AG09309 (cell line): ENCODE results near the gene WASF2.

Source experiments
- DNase-seq: peaks from one replicate; pipeline ENCODE4 v3.0.0-alpha.2; 2010; ENCODE audit warnings: low read depth
- H3K4me3 ChIP-seq: 2 replicates; pipeline ENCODE4 v1.5.1; 2011; ENCODE audit warnings: mild to moderate bottlenecking, low read depth, low read length, moderate library complexity; ENCODE audit not compliant: control insufficient read depth
- TF ChIP-seq, protein P1 (sequence below): IDR thresholded peaks from 2 replicates; pipeline ENCODE4 v1.5.1; 2011; ENCODE audit warnings: mild to moderate bottlenecking, low read depth, low read length, inconsistent platforms; ENCODE audit not compliant: insufficient read depth, control insufficient read depth; ENCODE audit errors: missing control alignments

The WASF2 gene

DNA sequence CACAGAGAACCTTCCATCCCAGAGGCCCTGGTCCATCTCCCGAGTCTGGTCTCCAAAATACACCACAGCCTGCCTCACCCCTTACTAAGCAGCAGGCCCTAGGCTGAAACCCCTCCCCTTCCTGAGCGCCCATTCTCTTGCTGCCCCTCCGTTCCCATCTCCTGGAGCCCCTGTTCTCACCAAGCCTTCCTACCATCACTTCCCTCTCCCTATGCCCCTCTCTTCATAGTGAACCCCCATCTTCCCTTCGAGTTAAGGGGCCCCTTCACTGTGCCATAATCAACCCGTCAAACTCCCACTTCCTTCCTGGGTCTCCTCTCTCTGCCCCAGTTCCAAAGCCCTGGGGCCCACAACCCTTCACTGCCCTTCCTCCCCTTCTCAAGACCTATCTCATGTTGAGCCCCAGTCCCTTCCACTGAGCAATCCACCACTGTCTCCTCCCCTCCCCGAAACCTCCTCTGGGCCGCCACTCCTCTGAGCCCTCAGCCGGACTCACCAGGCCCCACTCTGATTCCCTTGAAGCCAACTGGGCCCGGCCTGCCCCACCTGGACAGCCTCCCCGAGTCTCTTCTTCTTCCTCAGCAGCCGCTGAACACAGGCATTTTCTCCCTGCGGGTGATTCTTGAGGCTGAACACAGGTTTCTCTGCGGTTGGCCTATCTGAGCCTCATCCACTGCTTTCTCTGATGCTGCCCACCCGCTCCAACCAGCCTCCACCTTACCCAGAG lies 42.2 kb upstream of the WASF2 start:
- DNase-seq = no peak
- TF ChIP-seq, protein P1, sequence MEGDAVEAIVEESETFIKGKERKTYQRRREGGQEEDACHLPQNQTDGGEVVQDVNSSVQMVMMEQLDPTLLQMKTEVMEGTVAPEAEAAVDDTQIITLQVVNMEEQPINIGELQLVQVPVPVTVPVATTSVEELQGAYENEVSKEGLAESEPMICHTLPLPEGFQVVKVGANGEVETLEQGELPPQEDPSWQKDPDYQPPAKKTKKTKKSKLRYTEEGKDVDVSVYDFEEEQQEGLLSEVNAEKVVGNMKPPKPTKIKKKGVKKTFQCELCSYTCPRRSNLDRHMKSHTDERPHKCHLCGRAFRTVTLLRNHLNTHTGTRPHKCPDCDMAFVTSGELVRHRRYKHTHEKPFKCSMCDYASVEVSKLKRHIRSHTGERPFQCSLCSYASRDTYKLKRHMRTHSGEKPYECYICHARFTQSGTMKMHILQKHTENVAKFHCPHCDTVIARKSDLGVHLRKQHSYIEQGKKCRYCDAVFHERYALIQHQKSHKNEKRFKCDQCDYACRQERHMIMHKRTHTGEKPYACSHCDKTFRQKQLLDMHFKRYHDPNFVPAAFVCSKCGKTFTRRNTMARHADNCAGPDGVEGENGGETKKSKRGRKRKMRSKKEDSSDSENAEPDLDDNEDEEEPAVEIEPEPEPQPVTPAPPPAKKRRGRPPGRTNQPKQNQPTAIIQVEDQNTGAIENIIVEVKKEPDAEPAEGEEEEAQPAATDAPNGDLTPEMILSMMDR = no peak
- H3K4me3 ChIP-seq = no peak overlapping the region

- TF ChIP-seq, protein P1 = no peak
- no peak for DNase-seq
- H3K4me3 ChIP-seq = no peak overlapping the region
These were observed 40.2 kb upstream of the WASF2 start for GRCh38 chr1:27530192-27530591.

DNA sequence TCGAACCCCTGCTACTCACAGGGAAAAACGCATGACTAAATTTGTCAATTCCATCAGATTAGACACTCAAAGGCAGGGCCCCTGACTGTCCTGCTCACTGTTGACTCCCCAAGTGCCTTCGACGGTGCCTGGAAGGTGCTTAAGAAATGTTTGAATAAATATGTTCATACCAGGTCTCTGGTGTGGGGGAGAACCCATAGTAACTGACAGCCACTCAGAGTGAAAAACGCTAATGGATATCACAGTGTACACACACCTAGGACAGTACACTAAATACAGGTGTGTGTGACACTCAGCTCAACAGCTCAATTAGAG lies 39.7 kb upstream of the WASF2 start:
- no peak overlapping the region for H3K4me3 ChIP-seq
- no peak for DNase-seq
- TF ChIP-seq, protein P1 = no peak

DNA sequence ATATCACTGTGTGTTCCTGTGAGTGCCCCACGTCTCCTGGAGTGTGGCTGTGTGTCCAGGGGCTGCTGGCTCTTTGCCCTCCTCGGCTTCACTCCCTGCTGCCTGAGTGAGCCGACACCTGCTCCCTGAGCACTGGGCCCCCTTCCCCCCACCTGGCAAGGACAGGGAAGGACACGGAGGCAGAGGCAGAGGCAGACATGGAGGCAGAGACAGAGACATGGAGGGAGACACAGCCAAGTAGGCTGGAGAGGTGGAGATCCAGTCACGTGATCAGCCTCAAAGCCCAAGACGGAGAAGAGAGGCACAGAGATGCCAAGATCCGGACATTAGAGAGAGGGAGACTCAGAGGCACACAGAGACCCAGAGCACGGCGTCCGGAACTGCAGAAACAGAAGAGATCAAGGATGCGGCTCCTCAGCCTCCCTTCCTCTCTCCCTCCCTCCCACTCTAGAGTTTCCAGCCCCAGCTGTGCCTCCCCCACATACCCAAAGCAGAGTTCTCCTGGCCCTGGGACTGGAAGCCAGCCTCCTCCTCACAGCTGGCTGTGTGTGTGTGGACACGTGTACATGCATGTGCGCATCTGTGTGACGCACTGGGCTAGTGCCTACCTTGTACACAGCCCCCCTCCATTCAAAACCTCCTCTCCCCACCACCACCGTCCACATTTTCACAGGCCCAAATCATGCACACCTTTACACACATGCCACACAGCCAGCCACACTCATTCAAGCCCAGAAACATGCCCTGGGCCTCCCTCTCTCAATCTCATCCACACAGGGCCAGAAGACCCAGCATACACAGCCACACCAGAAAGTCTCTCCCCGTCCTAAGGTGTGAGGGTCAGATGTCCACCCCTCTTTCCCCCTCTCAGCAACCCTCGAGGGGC lies 39.1 kb upstream of the WASF2 start:
- H3K4me3 ChIP-seq = no peak overlapping the region
- DNase-seq = no peak
- TF ChIP-seq, protein P1 = no peak

GRCh38 chr1:27527890-27528817 lies 38.2 kb upstream of the WASF2 start:
- H3K4me3 ChIP-seq = no peak overlapping the region; the same call in 1 of the 2 replicates

GRCh38 chr1:27527223-27527889 lies 37.4 kb upstream of the WASF2 start:
- TF ChIP-seq, protein P1 = no peak
- DNase-seq = no peak
- no peak overlapping the region for H3K4me3 ChIP-seq

More at GRCh38 chr1:27527890-27528817, 38.2 kb upstream of the WASF2 start:
- TF ChIP-seq, protein P1 = no peak
- DNase-seq = no peak
